Bronchial epithelial cell (primary cell): ENCODE results near the gene LMOD2. TPM values are rescaled to one million over a fixed set of nuclear protein-coding genes. Genes with fewer than 3 reads are reported as not detected.
A peak's percentile ranks its signal among the peaks of the same experiment; 100 is the strongest.

Source experiments
- DNase-seq: peaks from one replicate; pipeline ENCODE4 v3.0.0-alpha.2; 2010; ENCODE audit warnings: low read depth
- FAIRE-seq: peaks from 2 replicates; lab custom pipeline; 2011; peaks lifted over from hg19 to GRCh38; lab: Jason Lieb, UNC
- H3K27me3 ChIP-seq: 2 replicates; pipeline ENCODE4 v1.5.1; 2011; ENCODE audit warnings: low read length; ENCODE audit not compliant: control insufficient read depth, insufficient read depth
- H3K36me3 ChIP-seq: 2 replicates; pipeline ENCODE4 v1.5.1; 2011; ENCODE audit warnings: low read length; ENCODE audit not compliant: control insufficient read depth, insufficient read depth
- H3K4me3 ChIP-seq: 2 replicates; pipeline ENCODE4 v1.5.1; 2011; ENCODE audit warnings: mild to moderate bottlenecking, low read depth, low read length, control low read depth
- total RNA-seq: library from RNA; depleted of rRNA; stranded (reverse); fragments of >200 nt; gene quantifications from 2 replicates; pipeline ENCODE4 v1.2.1, GENCODE V29; 2014
- TF ChIP-seq, protein P1 (sequence below): IDR thresholded peaks from 2 replicates; pipeline ENCODE4 v1.5.1; 2011; ENCODE audit warnings: mild to moderate bottlenecking, moderate library complexity, low read length, control low read depth, inconsistent platforms; ENCODE audit not compliant: insufficient read depth, severe bottlenecking

The LMOD2 gene
- total RNA-seq, 1 donor from 2014 or later: not detected

DNA sequence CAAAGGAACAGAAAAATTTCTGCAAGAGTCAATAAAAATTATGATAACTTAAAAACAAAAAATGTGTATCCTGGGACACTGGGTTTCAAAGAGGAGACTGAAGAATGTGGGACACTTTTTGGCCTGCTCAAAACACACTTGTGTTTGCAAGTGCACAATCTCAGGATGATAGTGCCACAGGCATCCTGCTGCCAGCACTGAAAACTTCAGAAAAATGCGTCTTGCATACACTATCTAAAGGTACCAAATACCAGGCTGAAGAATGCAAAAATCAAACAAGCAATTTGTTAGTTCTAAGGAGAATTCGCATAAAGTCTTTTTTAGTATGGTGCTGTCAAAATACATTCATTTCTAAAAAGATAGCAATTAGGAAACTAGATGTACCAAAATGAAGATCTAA, 55.0 kb downstream of the LMOD2 start:
- Histone ChIP-seq H3K27me3 (no peaks in the 10 kb centered on the region), H3K36me3 (peaks cover 3% of the 10 kb centered on the region), H3K4me3 (no peak overlapping the region)
- DNase-seq: no peak
- TF ChIP-seq, protein P1, sequence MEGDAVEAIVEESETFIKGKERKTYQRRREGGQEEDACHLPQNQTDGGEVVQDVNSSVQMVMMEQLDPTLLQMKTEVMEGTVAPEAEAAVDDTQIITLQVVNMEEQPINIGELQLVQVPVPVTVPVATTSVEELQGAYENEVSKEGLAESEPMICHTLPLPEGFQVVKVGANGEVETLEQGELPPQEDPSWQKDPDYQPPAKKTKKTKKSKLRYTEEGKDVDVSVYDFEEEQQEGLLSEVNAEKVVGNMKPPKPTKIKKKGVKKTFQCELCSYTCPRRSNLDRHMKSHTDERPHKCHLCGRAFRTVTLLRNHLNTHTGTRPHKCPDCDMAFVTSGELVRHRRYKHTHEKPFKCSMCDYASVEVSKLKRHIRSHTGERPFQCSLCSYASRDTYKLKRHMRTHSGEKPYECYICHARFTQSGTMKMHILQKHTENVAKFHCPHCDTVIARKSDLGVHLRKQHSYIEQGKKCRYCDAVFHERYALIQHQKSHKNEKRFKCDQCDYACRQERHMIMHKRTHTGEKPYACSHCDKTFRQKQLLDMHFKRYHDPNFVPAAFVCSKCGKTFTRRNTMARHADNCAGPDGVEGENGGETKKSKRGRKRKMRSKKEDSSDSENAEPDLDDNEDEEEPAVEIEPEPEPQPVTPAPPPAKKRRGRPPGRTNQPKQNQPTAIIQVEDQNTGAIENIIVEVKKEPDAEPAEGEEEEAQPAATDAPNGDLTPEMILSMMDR: no peak
- no peak for FAIRE-seq

DNA sequence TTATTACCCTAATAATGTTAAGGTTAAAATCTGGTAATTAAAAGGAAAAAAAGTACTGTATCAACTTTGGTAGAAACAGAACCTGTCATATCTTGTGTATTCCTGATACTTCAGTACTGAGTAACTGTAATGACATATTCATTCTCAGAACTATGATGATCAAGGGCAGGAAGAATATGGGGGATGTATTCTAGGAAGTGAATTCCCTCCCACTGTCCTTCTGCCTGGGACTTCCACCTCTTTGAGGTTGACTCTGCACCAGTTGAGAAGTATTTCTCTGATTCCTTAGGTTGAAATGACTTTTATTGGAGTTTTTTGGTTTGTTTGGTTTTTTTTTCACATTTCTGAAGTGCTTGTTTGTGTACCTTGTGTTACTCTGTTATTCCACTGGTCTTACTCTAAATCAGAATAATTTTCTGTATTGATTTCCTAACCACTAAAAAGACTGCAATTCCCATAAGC, 56.2 kb downstream of the LMOD2 start:
- DNase-seq (peak; percentile 43), FAIRE-seq (no peak)

DNA sequence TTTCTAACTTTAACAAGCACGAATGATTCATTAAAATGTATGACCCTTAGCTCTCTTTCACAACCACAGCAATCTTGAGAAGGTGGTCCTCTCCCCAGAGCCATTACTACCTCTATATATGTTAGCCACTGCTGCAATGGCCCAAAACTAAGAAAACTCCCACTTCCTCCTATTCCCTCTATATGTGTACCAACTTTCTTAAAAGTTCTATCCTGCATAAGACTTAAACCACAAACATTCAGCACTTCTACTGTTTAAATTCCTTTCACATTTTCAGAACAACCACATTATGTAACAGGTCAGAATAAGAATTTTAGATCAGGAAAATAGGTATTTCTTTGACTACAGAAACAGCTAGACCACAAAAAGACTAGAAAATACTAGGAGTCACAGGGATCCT, 57.0 kb downstream of the LMOD2 start:
- Histone ChIP-seq H3K27me3 (no peaks in the 10 kb centered on the region), H3K4me3 (no peak overlapping the region), H3K36me3 (peaks cover 3% of the 10 kb centered on the region)
- no peak for FAIRE-seq
- DNase-seq: no peak
- TF ChIP-seq, protein P1: no peak

More for the DNA sequence above, 56.2 kb downstream of the LMOD2 start:
- Histone ChIP-seq H3K36me3 (peaks cover 3% of the 10 kb centered on the region), H3K4me3 (no peak overlapping the region), H3K27me3 (no peaks in the 10 kb centered on the region)
- TF ChIP-seq, protein P1: no peak

Other genes with a start within 250 kb of the LMOD2 start
- gene IQUB, start 121.3 kb upstream of the LMOD2 start, total RNA-seq: 0.13 TPM in 1 of 2 replicates, not detected in the other
- gene NDUFA5, start 98.0 kb upstream of the LMOD2 start, total RNA-seq: 27.9 and 42.0 TPM in 2 replicates
- gene ASB15, start 54.0 kb upstream of the LMOD2 start, total RNA-seq: not detected in 2 replicates
- gene WASL, start 93.1 kb downstream of the LMOD2 start, total RNA-seq: 15.0 and 24.3 TPM in 2 replicates
- gene HYAL4, start 189.3 kb downstream of the LMOD2 start, total RNA-seq: under 0.01 and 0.13 TPM in 2 replicates